Naive B cell (primary cell): ENCODE results near the gene DDX42. TPM values are rescaled to one million over a fixed set of nuclear protein-coding genes. Genes with fewer than 3 reads are reported as not detected.
"Not testable (repeated sequence)": the region's sequence is repeated elsewhere in the genome, so short reads cannot be mapped to it uniquely, and the experiment has no call there.

Experiments
- ATAC-seq, 2 donors: fragments of 150-1000 bp; cut with Tn5 transposase; 2 replicates each; pipeline ENCODE4 v1.10.0; 2021; ENCODE audit warnings: low read depth in 2 of 2, mild to moderate bottlenecking in 2 of 2, moderate library complexity in 2 of 2
- DNase-seq: peaks from one replicate; pipeline ENCODE4 v3.0.0; 2022
- H3K27ac Mint-ChIP-seq, 6 donors: one replicate each; pipeline ENCODE4 v1.8.0; 2020 to 2022; ENCODE audit warnings: mild to moderate bottlenecking in 6 of 6, mixed read lengths in 6 of 6, moderate library complexity in 5 of 6, inconsistent platforms in 2 of 6
- H3K27me3 Mint-ChIP-seq, 3 donors: one replicate each; pipeline ENCODE4 v1.8.0; 2021 to 2022; ENCODE audit warnings: mixed read lengths in 3 of 3, mild to moderate bottlenecking in 1 of 3
- H3K36me3 Mint-ChIP-seq, 2 donors: one replicate each; pipeline ENCODE4 v1.8.0; 2020 to 2022; ENCODE audit warnings: mixed read lengths in 2 of 2, inconsistent platforms in 1 of 2, mild to moderate bottlenecking in 1 of 2
- H3K4me1 Mint-ChIP-seq, 3 donors: one replicate each; pipeline ENCODE4 v1.8.0; 2020 to 2022; ENCODE audit warnings: mixed read lengths in 3 of 3, inconsistent platforms in 1 of 3, mild to moderate bottlenecking in 1 of 3, moderate library complexity in 1 of 3
- H3K4me3 Mint-ChIP-seq, 8 donors: one replicate each; pipeline ENCODE4 v1.8.0; 2020 to 2022; ENCODE audit warnings: mild to moderate bottlenecking in 8 of 8, mixed read lengths in 8 of 8, moderate library complexity in 8 of 8, inconsistent platforms in 2 of 8
- H3K9me3 Mint-ChIP-seq, 7 donors: one replicate each; pipeline ENCODE4 v1.8.0; 2020 to 2022; ENCODE audit warnings: mixed read lengths in 7 of 7, mild to moderate bottlenecking in 5 of 7, inconsistent platforms in 2 of 7, moderate library complexity in 1 of 7
- polyA plus RNA-seq, 6 donors: library from polyadenylated mRNA; unstranded; fragments of 300-500 nt; fragmentation: Illumina TruSeq; gene quantifications; one replicate each; pipeline ENCODE4 v1.2.3, GENCODE V29; 2021; ENCODE audit warnings: low read depth in 6 of 6

Gene DDX42
- polyA plus RNA-seq, 6 donors from 2014 or later: 6.3 to 24.1 (median 13.5) TPM

DNA sequence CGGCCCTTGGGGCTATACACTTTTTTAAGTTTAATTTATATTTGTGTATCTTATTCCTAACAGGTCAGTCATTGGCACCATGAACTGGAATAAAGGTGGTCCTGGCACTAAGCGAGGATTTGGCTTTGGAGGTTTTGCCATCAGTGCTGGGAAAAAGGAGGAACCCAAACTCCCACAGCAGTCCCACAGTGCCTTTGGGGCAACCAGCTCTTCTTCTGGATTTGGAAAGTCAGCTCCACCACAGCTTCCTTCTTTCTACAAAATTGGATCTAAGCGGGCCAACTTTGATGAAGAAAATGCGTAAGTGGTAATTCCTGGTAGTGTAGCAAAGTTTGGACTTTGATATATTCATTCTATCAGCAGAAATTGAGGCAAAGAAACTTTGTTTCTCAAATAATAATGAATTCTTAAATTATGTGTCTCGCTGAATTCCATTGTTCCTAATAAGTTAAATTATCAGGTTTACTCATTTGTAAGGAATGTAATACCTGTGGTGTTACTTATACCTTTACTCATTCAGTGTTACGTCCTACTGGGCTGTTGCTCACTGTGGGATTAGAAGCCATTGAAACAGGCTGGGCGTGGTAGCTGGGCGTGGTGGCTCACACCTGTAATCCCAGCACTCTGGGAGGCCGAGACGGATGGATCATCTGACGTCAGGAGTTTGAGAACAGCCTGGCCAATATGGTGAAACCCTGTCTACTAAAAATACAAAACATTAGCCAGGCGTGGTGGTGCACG lies 13.2 kb downstream of the DDX42 start:
- Mint-ChIP-seq H3K4me3 (no peak overlapping the region), H3K9me3 (no peaks in the 10 kb centered on the region), H3K27ac (peak overlapping the region in 1 of 6 donors; percentile 58), H3K27me3 (no peaks in the 10 kb centered on the region), H3K36me3 (no peaks in the 10 kb centered on the region), H3K4me1 (peaks cover 15 to 18% (median 17%) of the 10 kb centered on the region in 3 donors)
- no peak for ATAC-seq
- no peak for DNase-seq

GRCh38 chr17:63790057-63790456 lies 16.1 kb downstream of the DDX42 start:
- H3K4me3 Mint-ChIP-seq: no peak overlapping the region
- no peak overlapping the region for H3K27ac Mint-ChIP-seq
- peaks cover 11 to 13% of the 10 kb centered on the region in 2 donors for H3K36me3 Mint-ChIP-seq
- H3K4me1 Mint-ChIP-seq: peaks cover 0 to 5% (median 2%) of the 10 kb centered on the region in 3 donors
- H3K9me3 Mint-ChIP-seq: no peaks in the 10 kb centered on the region
- no peak for DNase-seq
- H3K27me3 Mint-ChIP-seq: no peaks in the 10 kb centered on the region
- no peak for ATAC-seq

- H3K27me3 Mint-ChIP-seq: no peaks in the 10 kb centered on the region
- H3K4me3 Mint-ChIP-seq: no peak overlapping the region
- no peak for DNase-seq
- H3K9me3 Mint-ChIP-seq: no peaks in the 10 kb centered on the region
- peaks cover 0 to 5% (median 0%) of the 10 kb centered on the region in 3 donors for H3K4me1 Mint-ChIP-seq
- peaks cover 11 to 13% of the 10 kb centered on the region in 2 donors for H3K36me3 Mint-ChIP-seq
- peak overlapping the region in 1 of 6 donors; percentile 62 for H3K27ac Mint-ChIP-seq
- no peak for ATAC-seq
Measured at GRCh38 chr17:63792055-63792729, 18.2 kb downstream of the DDX42 start.

GRCh38 chr17:63796375-63796774 lies 22.4 kb downstream of the DDX42 start:
- not testable (repeated sequence) for ATAC-seq, H3K27me3 Mint-ChIP-seq, DNase-seq, H3K9me3 Mint-ChIP-seq, H3K4me1 Mint-ChIP-seq, H3K27ac Mint-ChIP-seq, H3K4me3 Mint-ChIP-seq
- peaks cover 17 to 22% of the 10 kb centered on the region in 2 donors for H3K36me3 Mint-ChIP-seq

GRCh38 chr17:63798572-63799106 lies 24.7 kb downstream of the DDX42 start:
- H3K36me3 Mint-ChIP-seq: peaks cover 14 to 16% of the 10 kb centered on the region in 2 donors
- DNase-seq: no peak
- no peak overlapping the region for H3K4me3 Mint-ChIP-seq
- ATAC-seq: no peak
- no peaks in the 10 kb centered on the region for H3K9me3 Mint-ChIP-seq
- peaks cover 0 to 5% (median 0%) of the 10 kb centered on the region in 3 donors for H3K4me1 Mint-ChIP-seq
- H3K27me3 Mint-ChIP-seq: no peaks in the 10 kb centered on the region
- peak overlapping the region in 1 of 6 donors; percentile 29 for H3K27ac Mint-ChIP-seq

- ATAC-seq: no peak
- Mint-ChIP-seq H3K27me3 (no peaks in the 10 kb centered on the region), H3K4me1 (no peaks in the 10 kb centered on the region), H3K4me3 (no peak overlapping the region), H3K27ac (peak overlapping the region in 1 of 6 donors; percentile 4), H3K9me3 (no peaks in the 10 kb centered on the region), H3K36me3 (peaks cover 9 to 25% of the 10 kb centered on the region in 2 donors)
- no peak for DNase-seq
Measured at GRCh38 chr17:63800783-63801182, 26.8 kb downstream of the DDX42 start.

- H3K4me3 Mint-ChIP-seq: no peak overlapping the region
- no peaks in the 10 kb centered on the region for H3K9me3 Mint-ChIP-seq
- H3K27me3 Mint-ChIP-seq: no peaks in the 10 kb centered on the region
- peaks cover 6 to 13% (median 7%) of the 10 kb centered on the region in 3 donors for H3K4me1 Mint-ChIP-seq
- H3K27ac Mint-ChIP-seq: peak overlapping the region in 3 of 6 donors; percentile 6 to 87 (median 30)
- DNase-seq (no peak), ATAC-seq (no peak)
- H3K36me3 Mint-ChIP-seq: peaks cover 16 to 25% of the 10 kb centered on the region in 2 donors
Measured at GRCh38 chr17:63804328-63804727, 30.4 kb downstream of the DDX42 start.

GRCh38 chr17:63805591-63805990 lies 31.6 kb downstream of the DDX42 start:
- peak overlapping the region in 1 of 6 donors; percentile 19 for H3K27ac Mint-ChIP-seq
- no peaks in the 10 kb centered on the region for H3K27me3 Mint-ChIP-seq
- ATAC-seq: no peak

GRCh38 chr17:63809970-63810369 lies 36.0 kb downstream of the DDX42 start:
- Mint-ChIP-seq H3K36me3 (peaks cover 8 to 19% of the 10 kb centered on the region in 2 donors), H3K4me3 (peak overlapping the region in 3 of 8 donors; percentile 4 to 48 (median 40)), H3K27ac (peak overlapping the region; percentile 39 to 77 (median 62)), H3K9me3 (no peaks in the 10 kb centered on the region), H3K4me1 (peaks cover 14 to 29% (median 14%) of the 10 kb centered on the region in 3 donors), H3K27me3 (no peaks in the 10 kb centered on the region)
- no peak for DNase-seq
- ATAC-seq: peak; percentile 80 to 90

More at GRCh38 chr17:63805591-63805990, 31.6 kb downstream of the DDX42 start:
- Mint-ChIP-seq H3K4me3 (no peak overlapping the region), H3K9me3 (no peaks in the 10 kb centered on the region), H3K4me1 (peaks cover 14 to 25% (median 14%) of the 10 kb centered on the region in 3 donors), H3K36me3 (peaks cover 14 to 22% of the 10 kb centered on the region in 2 donors)
- DNase-seq: no peak

DNA sequence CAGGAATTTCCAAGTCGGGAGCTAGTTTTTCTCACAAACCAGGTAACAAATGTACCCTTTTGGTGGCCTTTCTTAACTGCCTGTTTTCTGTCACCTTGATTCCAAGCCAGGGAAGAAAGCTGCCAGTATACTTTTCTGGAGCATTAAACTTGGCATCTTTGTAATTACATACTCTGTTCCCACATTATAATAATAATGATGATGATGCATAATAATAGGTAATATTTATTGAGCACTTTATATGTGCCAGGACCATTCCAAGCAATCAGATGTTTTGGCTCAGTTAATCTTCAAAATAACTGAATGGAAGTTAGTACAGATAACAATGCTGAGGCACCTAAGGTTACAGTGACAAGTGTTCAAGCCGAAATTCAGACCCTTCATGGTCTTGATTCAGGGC lies 42.2 kb downstream of the DDX42 start:
- DNase-seq (no peak), ATAC-seq (no peak)
- Mint-ChIP-seq H3K27me3 (no peaks in the 10 kb centered on the region), H3K27ac (no peak overlapping the region), H3K4me1 (peaks cover 7 to 12% (median 11%) of the 10 kb centered on the region in 3 donors), H3K36me3 (peaks cover 13 to 21% of the 10 kb centered on the region in 2 donors), H3K9me3 (no peaks in the 10 kb centered on the region), H3K4me3 (no peak overlapping the region)

GRCh38 chr17:63816669-63817068 lies 42.7 kb downstream of the DDX42 start:
- ATAC-seq: no peak
- Mint-ChIP-seq H3K27me3 (no peaks in the 10 kb centered on the region), H3K27ac (no peak overlapping the region), H3K4me1 (peaks cover 12 to 16% (median 12%) of the 10 kb centered on the region in 3 donors), H3K9me3 (no peaks in the 10 kb centered on the region), H3K4me3 (no peak overlapping the region), H3K36me3 (peaks cover 13 to 27% of the 10 kb centered on the region in 2 donors)
- no peak for DNase-seq

DNA sequence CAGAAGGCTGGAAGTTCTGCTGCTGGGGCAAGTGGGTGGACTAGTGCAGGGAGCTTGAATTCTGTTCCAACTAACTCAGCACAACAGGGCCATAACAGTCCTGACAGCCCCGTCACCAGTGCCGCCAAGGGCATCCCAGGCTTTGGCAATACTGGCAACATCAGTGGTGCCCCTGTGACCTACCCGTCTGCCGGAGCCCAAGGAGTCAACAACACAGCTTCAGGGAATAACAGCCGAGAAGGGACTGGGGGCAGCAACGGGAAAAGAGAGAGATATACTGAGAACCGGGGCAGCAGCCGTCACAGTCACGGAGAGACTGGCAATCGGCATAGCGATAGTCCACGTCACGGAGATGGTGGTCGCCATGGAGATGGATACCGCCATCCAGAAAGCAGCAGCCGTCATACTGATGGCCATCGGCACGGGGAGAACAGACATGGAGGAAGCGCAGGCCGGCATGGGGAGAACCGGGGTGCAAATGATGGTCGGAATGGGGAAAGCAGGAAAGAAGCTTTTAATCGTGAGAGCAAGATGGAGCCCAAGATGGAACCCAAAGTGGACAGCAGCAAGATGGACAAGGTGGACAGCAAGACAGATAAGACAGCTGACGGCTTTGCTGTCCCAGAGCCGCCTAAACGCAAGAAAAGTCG lies 43.9 kb downstream of the DDX42 start:
- peak overlapping the region in 2 of 6 donors; percentile 90 to 94 for H3K27ac Mint-ChIP-seq
- peak overlapping the region in 2 of 8 donors; percentile 54 to 55 for H3K4me3 Mint-ChIP-seq
- no peaks in the 10 kb centered on the region for H3K27me3 Mint-ChIP-seq
- H3K9me3 Mint-ChIP-seq: no peaks in the 10 kb centered on the region
- ATAC-seq (no peak), DNase-seq (no peak)
- H3K36me3 Mint-ChIP-seq: peaks cover 17 to 32% of the 10 kb centered on the region in 2 donors
- peaks cover 22 to 24% (median 24%) of the 10 kb centered on the region in 3 donors for H3K4me1 Mint-ChIP-seq

DNA sequence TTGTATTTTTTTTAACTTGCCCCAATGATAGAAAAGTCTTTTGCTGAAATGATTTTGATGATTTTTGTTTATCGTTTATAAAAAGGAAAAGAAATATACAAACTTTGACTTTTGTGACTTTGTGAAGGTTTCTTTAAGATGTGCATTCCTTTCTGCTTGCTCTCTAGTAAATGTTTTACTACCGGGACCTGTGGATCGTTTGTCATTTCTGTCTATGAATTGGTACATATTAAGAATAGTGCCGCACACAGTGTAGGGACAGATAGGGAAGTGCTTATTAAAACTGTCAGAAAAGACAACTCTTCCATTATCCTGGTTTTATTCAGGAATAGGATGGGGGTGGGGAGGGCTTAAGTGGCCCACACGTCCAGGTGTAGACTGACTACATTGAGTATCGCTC lies 45.2 kb downstream of the DDX42 start:
- Mint-ChIP-seq H3K36me3 (peaks cover 11 to 42% of the 10 kb centered on the region in 2 donors), H3K4me3 (peak overlapping the region in 1 of 8 donors; percentile 43), H3K27ac (peak overlapping the region in 4 of 6 donors; percentile 12 to 84 (median 68)), H3K27me3 (no peaks in the 10 kb centered on the region), H3K4me1 (peaks cover 31 to 37% (median 32%) of the 10 kb centered on the region in 3 donors), H3K9me3 (no peaks in the 10 kb centered on the region)
- ATAC-seq: no peak
- DNase-seq: no peak
